GM18502 (cell line): Measurements from ENCODE around the gene HM13.
"Not testable (repeated sequence)": the region's sequence is repeated elsewhere in the genome, so short reads cannot be mapped to it uniquely, and the experiment has no call there.

ENCODE experiments used
- ATAC-seq: cut with Tn5 transposase; IDR thresholded peaks from one replicate; pipeline ENCODE4 v1.9.1; 2021; ENCODE audit warnings: mild to moderate bottlenecking; ENCODE audit not compliant: unreplicated experiment, poor library complexity

HM13 gene, protein sequence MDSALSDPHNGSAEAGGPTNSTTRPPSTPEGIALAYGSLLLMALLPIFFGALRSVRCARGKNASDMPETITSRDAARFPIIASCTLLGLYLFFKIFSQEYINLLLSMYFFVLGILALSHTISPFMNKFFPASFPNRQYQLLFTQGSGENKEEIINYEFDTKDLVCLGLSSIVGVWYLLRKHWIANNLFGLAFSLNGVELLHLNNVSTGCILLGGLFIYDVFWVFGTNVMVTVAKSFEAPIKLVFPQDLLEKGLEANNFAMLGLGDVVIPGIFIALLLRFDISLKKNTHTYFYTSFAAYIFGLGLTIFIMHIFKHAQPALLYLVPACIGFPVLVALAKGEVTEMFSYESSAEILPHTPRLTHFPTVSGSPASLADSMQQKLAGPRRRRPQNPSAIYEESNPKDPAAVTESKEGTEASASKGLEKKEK

DNA sequence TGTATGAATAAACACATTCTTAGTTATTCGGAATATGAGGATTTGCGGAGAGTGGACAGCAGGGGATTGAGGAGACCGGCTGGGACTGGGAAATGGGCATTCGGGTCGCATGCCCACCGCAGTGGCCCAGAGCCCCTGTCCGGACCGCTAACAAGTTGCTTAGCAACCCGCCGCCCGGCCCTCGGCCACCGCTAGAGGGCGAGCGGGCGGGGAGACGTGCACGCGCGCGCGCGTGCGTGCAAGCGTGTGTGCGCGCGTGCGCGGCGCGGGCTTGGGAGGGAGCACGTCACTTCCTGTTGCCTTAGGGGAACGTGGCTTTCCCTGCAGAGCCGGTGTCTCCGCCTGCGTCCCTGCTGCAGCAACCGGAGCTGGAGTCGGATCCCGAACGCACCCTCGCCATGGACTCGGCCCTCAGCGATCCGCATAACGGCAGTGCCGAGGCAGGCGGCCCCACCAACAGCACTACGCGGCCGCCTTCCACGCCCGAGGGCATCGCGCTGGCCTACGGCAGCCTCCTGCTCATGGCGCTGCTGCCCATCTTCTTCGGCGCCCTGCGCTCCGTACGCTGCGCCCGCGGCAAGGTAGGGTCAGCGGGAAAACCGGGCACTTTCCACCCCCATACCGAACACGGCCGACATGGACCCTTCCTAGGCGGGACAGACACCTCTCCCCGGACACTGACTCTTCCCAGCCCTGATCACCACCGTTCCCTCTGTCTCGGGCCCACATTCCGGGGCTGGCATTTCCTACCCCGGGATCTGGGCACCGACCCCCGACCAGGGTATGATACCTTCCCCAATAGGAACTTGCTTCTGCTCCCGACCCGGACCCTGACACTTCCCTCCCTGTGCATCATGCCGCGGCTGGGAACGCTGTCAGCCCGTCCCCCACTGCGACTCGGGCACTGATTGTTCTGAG, at the start of gene HM13:
Gene HM13, plus strand, starts transcription at position 289 of the 918 bp plus-strand sequence. Its CDS starts 110 bp downstream, at position 399.
- ATAC-seq: peak; percentile 83

DNA sequence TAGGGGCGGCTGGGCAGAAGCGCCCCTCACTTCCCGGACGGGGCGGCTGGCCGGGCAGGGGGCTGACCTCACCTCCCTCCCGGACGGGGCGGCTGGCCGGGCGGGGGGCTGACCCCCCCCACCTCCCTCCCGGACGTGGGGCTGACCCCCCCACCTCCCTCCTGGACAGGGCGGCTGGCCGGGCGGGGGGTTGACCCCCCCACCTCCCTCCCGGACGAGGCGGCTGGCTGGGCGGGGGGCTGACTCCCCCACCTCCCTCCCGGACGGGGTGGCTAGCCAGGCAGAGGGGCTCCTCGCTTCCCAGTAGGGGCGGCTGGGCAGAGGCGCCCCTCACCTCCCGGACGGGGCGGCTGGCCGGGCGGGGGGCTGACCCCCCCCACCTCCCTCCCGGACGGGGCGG, 43.3 kb upstream of the HM13 start:
- not testable (repeated sequence) for ATAC-seq

DNA sequence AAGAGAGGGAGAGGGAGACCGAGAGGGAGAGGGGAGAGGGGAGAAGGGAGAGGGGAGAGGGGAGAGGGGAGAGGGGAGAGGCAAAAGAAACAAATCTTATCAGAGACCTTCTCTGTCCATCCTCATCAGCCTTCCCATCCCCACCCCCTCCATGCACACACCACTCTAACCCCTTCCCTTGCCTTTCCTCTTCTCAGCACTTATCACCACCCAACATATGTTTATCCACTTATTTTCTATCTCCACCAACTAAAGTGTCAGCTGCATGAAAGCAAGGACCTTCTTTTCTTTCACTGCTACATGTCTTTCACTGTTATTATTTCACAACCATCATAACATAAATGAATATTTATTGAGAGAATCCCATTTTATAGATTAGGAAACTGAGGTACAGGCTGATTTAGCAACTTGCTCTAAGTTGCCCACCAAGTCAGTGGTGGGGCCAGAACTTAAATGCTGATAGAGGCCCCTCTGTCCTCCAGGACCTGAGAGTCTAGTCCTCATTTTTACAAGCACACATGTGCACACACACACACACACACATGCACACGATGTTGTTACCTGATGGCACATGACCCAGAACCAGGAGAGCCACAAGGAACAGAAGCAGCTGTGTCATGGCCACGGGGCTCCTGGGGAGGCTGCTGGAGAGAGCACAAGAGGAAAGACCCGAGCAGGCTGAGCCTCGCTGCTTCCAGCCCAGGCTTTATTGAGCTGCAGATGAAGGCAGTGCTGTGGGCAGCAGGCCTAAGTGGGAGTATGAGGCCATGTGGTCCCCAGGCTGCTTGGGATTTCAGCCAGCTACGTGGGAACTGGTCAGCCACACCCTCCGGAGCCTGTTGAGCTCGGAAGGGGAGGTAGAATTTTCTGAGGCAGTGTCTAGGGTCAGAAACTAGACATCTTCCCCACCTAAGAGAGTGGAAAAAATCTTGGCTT, 41.6 kb upstream of the HM13 start:
- no peak for ATAC-seq

DNA sequence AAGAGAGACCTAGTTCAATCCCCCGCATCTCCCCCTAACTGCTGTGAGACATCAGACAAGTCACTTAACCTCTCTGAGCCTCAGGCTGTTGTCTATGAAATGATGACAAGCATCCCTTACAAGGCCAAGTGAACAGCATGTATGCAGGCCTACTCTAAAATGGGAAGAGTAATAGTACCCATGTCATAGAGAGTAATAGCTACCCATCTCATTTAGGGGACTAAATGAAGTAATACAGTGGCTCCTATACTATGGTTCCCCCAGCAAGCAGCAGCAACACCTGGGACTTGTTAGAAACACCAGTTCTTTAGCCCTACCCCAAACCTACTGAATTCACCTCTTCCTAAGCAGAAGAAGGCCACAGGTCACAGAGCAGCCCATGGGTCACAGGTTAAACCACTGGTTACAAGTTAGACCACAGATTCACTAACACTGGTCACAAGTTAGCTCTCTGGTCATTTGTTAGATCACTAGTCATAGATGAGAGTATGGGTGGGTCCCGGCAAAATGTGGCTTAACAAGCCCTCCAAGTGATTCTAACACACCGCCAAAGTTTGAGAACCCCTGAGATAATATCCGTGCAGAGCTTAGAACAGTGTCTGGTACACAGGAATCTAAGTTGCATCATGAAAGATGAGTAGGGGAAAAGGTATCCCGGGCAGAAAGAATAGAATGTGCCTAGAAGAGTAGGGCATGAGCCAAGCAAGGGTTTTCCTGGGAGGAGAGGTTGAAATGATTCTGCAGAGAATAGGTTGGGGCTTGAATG, 40.7 kb upstream of the HM13 start:
- ATAC-seq: no peak

DNA sequence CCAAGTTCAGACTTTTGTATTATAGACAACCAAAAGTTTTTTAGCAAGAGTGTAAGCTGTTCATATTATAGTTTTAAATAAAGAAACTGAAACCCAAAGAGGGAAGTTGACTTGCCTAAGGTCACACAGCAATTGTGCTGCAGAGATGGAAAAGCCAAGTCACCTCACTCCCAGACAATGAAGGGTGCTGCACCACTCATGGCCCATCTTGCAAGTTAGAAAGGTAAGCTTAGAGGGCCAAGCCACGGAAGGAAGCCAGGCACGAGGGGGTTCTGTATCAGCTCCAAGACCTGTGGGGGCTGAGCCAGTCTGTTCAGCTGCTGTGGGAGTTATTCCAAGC, 40.2 kb upstream of the HM13 start:
- no peak for ATAC-seq

DNA sequence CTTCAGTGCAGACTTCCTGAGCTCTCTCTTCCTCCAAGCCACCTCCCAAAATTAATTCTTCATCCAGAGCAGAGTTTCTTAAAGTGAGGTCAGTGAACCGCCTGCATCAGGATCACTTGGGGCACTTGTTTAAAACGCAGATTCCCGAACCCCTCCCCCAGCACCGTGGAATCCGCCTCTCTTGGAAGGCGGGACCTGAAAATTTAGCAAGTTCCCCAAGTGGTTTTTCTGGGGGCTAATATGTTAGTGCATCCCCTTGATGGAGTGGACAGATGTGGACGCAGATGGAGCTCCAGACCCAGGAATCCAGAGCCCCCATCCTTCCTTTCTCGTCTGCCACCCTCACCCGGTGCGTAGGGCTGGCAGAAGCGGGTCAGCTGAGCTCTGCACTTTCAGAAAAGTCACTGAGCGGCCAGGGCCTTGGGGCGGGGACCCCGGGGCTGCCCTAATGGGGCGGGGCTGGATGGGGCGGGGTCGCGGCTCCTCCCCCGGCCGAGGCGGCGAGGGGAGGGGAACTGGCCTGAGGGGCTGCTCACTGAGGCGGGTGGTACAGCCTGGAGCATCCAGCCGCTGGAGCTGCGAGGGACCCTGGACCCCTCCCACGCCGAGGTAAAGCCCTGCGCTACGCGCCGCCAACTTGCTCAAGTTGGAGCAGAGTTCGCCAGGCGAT, 39.3 kb upstream of the HM13 start, which contains the start of the genes DEFB124 and REM1:
Gene DEFB124, minus strand, starts transcription at position 370 of the 670 bp plus-strand sequence. CDS start 2,114 bp downstream, outside the sequence.
Gene REM1, plus strand, starts transcription at position 531 of the 670 bp plus-strand sequence. CDS start 1,158 bp downstream, outside the sequence.
- ATAC-seq: no peak

DNA sequence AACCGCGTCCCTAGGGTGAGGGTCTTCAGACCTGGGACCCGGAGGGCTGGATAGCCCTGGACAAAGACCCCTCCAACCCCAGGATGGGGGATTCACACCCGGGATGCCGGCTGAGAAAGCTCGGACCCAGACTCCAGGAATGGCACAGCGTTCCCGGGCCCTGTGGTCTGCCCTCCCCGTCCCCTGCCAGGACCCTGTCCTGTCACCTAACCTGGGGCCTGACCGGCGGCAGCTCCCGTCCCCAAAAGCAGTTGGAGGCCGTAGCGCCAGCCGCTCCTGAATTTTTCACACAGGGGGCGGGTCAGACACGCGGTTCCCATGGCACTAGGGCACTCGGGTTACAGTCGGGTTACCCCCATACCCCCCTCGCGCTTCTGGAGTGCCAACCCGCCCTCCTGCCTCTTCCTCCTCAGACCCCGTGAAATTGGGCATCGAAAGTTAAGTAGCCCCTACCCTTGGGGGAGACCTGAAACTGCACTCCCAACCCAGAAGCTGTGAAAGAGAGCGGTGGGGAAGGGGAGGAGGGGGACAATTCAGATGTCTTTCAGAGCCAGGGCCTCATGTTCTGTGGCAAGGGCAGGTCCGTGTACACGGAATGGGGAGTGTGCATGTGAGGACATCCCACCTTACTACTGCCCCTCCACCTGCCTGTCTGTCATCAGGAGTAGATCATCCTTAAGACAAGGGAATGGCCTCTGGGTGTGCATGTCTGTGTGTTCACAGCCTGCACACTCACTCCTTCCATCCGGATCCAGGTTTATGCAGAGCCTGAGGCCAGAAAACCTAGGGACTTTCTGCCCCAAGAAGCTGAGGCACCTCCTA, 38.6 kb upstream of the HM13 start:
- ATAC-seq: no peak

DNA sequence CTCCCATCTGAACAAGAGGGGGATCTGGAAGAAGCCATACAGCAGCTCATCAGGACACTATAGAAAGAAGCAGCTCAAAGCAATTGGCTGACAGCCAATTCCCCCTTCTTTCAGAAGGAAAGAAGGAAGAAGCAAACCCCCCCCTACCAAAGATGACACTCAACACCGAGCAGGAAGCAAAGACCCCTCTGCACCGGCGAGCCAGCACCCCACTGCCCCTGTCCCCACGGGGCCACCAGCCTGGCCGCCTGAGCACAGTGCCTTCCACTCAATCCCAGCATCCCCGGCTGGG, 38.0 kb upstream of the HM13 start:
- no peak for ATAC-seq

DNA sequence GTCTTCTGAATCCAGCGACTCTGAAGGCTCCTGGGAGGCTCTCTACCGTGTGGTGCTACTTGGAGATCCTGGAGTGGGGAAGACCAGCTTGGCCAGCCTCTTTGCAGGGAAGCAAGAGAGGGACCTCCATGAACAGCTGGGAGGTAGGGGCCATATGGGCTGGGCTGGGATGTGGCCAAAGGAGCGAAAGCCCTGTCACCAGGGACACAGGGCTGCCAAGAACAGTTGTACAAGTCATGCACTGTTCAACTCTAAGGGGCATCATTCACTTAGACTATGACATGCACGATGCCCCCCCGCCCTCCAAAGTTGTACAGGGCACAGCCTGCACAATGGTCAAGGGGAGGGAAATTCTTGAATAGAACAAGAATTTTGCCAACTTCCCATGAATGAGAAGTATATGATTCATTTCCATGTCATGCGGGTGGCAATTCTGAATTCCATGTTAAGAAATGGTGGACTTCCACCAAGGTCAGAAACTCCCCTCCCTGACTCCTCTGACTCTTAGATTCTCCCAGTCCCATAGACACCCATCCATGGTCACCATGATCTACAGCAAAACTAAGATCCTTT, 37.5 kb upstream of the HM13 start:
- no peak for ATAC-seq

DNA sequence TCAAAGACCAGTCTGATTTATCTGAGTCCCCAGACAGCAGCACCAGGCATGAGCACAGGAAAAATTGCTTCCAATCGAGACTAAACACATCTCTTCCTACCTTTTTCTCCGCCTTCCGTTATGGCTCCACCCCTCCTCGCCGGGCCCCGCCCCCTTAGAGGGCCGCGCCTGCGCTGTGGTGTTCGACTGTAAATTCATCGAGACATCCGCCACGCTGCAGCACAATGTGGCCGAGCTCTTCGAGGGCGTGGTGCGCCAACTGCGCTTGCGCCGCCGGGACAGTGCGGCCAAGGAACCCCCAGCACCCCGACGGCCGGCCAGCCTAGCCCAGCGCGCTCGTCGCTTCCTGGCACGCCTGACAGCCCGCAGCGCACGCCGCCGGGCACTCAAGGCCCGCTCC, 30.2 kb upstream of the HM13 start:
- no peak for ATAC-seq

DNA sequence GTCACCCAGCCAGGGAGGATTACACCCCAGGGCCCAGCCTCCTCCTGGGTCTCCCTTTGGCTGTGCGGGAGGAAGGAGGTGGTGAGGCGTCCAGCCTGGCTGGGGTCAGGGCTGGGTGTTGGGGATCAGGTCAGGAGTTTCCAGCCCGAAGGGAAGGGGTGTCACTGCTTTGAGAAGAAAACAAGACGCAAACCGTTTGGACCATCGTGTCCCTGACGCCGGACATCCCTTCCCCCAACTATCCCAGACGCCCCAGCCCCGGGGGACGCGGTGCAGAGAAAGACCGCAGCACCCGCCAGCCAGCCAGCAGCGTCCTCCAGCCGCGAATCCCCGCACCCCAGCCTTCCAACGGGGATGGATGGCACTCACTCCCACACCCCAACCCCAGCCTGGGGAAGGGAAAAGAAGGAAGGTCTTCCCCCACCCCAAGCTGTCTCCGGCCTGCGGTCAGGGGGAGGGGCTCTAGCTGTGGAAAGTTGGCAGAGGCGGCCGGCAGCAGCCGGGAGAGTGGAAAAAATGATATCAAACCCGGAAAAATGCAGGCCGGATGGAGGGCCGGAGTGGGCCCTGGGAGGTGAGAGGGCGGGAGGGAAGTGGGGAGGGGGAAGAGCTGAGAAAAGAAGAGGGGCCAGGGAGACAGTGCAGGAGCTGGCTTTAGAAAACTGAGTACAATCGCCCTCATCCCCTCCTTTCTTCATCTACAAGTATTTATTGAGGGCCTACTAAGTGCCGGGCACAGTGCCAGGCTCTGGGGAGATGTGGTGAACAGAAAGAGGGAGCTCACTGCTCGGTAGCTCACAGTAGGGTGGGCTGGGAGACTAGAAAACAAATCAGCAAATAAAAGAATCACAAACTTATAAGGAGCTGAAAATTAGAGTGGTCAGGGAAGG, 28.5 kb upstream of the HM13 start:
- no peak for ATAC-seq

DNA sequence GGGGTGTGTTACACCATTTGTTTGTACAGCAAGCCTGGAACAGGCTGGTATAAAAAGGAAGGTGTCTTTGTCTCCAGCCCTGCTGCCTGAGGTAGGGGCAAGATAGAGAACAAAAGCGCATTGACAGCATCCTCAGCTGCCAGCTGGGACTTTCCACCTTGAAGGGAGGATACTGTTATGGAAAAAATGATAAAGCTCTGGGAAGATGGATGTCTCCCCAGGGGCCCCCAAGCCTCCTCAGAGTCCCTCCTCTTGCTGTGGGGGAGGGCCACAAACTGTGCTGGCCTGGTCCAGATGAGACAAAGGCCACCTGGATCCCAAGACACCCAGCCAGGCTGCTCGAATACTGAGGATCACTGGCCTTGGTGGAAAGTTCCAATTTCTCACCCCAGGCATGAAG, 26.1 kb upstream of the HM13 start:
- no peak for ATAC-seq

DNA sequence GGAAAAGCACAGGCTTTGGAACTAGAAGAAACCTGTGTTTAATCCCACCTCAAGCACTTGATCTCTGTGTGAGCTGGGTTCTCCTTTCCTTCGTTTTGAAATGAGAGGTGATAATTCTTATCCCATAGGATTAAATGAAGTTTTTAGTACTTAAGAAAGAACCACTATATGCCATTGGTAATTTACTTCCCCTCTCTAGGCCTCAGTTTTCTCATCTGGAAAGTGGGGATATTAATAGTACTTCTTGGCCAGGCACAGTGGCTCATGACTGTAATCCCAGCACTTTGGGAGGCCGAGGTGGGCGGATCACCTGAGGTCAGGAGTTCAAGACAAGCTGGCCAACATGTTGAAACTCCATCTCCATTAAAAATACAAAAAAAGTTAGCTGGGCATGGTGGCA, 25.1 kb upstream of the HM13 start:
- ATAC-seq: no peak

DNA sequence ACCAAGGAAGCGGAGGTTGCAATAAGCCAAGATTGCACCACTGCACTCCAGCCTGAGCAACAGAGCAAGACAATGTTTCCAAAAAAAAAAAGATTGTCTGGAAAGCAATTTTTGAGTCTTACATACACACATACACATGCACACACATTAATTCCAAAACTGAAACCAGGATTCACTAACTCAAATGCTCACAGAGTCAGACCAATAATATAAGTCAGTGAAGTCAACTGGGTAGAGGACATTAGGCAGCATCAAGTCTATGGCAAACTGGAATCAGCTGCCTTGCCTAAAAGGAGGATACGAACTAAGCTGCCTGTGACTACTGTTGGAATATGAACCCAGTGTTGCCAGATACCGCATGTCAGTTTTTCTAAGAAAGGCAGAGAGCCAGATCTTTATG, 23.5 kb upstream of the HM13 start:
- no peak for ATAC-seq

DNA sequence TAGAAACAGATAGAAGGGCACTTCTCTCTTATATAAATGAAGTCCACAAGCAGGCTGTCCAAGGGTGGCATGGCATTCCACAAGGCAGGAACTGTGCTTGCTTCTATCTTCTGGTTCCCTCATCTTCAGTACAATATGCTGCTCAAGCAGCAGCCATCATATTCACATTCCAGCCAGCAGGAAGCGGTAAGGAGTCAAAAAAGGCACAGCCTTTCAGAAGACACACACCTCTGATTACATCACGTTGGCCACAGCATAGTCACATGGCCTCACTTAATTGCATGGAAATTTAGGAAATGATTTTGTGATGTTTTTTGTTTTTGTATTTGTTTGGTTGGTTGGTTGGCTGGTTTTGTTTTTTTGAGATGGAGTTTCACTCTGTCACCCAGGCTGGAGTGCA, 20.1 kb upstream of the HM13 start:
- ATAC-seq: no peak

DNA sequence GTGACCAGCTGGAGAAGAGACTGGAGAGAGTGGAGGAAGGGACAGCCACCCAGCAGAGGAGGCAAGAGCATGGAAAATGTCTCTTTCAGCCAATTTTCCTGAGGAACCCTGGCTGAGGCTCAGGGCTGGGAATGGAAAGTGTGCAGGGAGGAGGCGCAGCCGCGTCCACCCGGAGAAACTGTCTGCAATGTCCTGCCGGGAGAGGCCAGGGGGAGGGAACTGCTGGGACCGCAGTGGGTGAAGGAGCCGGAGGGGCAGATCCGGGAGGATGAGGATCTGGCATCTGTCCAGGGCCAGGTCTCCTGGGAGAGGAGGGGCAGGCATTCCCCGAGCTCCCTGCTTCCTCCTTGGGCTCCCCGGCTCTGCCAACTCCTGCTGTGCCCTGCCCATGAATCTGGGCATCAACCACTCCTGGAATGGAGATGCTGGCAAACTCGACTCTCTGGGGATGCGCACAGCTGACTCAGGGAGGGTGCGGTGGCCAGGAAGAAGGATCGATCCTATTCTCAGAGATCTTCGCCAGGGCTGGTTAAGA, 17.4 kb upstream of the HM13 start:
- no peak for ATAC-seq
